Thoracic aorta (tissue), 2 donors: ENCODE measurements around the gene WNT6. TPM values are rescaled to one million over a fixed set of nuclear protein-coding genes. Genes with fewer than 3 reads are reported as not detected.

Experiments used
- ATAC-seq: fragments of 150-250 bp; one replicate; pipeline ENCODE4 v1.8.0; 2017; ENCODE audit warnings: low read depth; ENCODE audit not compliant: insufficient number of reproducible peaks, low FRiP score
- DNase-seq: peaks from one replicate; pipeline ENCODE4 v3.0.0-alpha.2; 2020; ENCODE audit warnings: low spot score
- H3K27ac ChIP-seq, 2 donors: fragments of 200-600 bp; sonication (generic); 1 replicate in 1 of 2; 2 replicates in 1 of 2; pipeline ENCODE4 v1.5.1; 2016; ENCODE audit warnings: mild to moderate bottlenecking in 2 of 2, moderate library complexity in 2 of 2
- H3K27me3 ChIP-seq: fragments of 200-600 bp; sonication (generic); replicated peaks from 2 replicates; pipeline ENCODE4 v1.6.0; 2016; ENCODE audit warnings: mild to moderate bottlenecking; ENCODE audit not compliant: insufficient read depth
- H3K36me3 ChIP-seq: fragments of 200-600 bp; sonication (generic); one replicate; pipeline ENCODE4 v1.5.1; 2016
- H3K4me1 ChIP-seq, 2 donors: fragments of 200-600 bp; sonication (generic); 1 replicate in 1 of 2; 2 replicates in 1 of 2; pipeline versions ENCODE4 v1.5.1 to v1.6.0; 2016; ENCODE audit warnings: low read depth in 2 of 2, mild to moderate bottlenecking in 1 of 2; ENCODE audit not compliant: control insufficient read depth in 1 of 2
- H3K4me3 ChIP-seq: fragments of 200-600 bp; sonication (generic); 2 replicates; pipeline ENCODE4 v1.5.1; 2016; ENCODE audit warnings: mild to moderate bottlenecking
- H3K9me3 ChIP-seq: fragments of 200-600 bp; sonication (generic); 2 replicates; pipeline ENCODE4 v1.5.1; 2016
- CTCF ChIP-seq: fragments of 200-600 bp; sonication (generic); IDR thresholded peaks from one replicate; pipeline ENCODE4 v1.5.1; 2019; ENCODE audit warnings: antibody characterized with exemption
- total RNA-seq, 2 donors: library from RNA; depleted of rRNA; stranded (reverse); fragments of >200 nt; gene quantifications; one replicate each; pipeline versions ENCODE4 v1.1.0 to v1.2.3, GENCODE V29; 2016

Gene WNT6
- total RNA-seq, 2 donors from 2014 or later = 0.27 to 2.5 TPM

GRCh38 chr2:218896501-218897393 is 37.1 kb downstream of the WNT6 start:
- peaks cover 15 to 37% of the 10 kb centered on the region in 2 donors for H3K4me1 ChIP-seq
- H3K27me3 ChIP-seq = peaks cover 28% of the 10 kb centered on the region
- peak overlapping the region; percentile 27 for H3K4me3 ChIP-seq
- H3K9me3 ChIP-seq = no peaks in the 10 kb centered on the region
- TF ChIP-seq CTCF = peak; percentile 8
- no peak overlapping the region for H3K27ac ChIP-seq
- ATAC-seq (no peak), DNase-seq (no peak)
- no peaks in the 10 kb centered on the region for H3K36me3 ChIP-seq

GRCh38 chr2:218897394-218898108 is 37.9 kb downstream of the WNT6 start:
- Histone ChIP-seq H3K27ac (no peak overlapping the region), H3K4me3 (peak overlapping the region; percentile 27), H3K27me3 (peaks cover 28% of the 10 kb centered on the region), H3K4me1 (peaks cover 15 to 36% of the 10 kb centered on the region in 2 donors), H3K9me3 (no peaks in the 10 kb centered on the region), H3K36me3 (no peaks in the 10 kb centered on the region)
- no peak for ATAC-seq
- TF ChIP-seq CTCF = no peak
- no peak for DNase-seq

GRCh38 chr2:218898109-218898878 is 38.7 kb downstream of the WNT6 start:
- no peak overlapping the region for H3K27ac ChIP-seq
- peak; percentile 46 for ATAC-seq
- H3K9me3 ChIP-seq = no peaks in the 10 kb centered on the region
- peak overlapping the region; percentile 49 for H3K4me3 ChIP-seq
- peaks cover 10 to 29% of the 10 kb centered on the region in 2 donors for H3K4me1 ChIP-seq
- peaks cover 28% of the 10 kb centered on the region for H3K27me3 ChIP-seq
- H3K36me3 ChIP-seq = no peaks in the 10 kb centered on the region
- DNase-seq = no peak
- TF ChIP-seq CTCF = peak; percentile 98

- H3K4me1 ChIP-seq = peaks cover 8 to 26% of the 10 kb centered on the region in 2 donors
- DNase-seq = no peak
- no peak overlapping the region for H3K4me3 ChIP-seq
- H3K9me3 ChIP-seq = no peaks in the 10 kb centered on the region
- ATAC-seq = no peak
- no peaks in the 10 kb centered on the region for H3K36me3 ChIP-seq
- H3K27ac ChIP-seq = no peak overlapping the region
- TF ChIP-seq CTCF = no peak
- peaks cover 28% of the 10 kb centered on the region for H3K27me3 ChIP-seq
These were observed 39.5 kb downstream of the WNT6 start for GRCh38 chr2:218899147-218899546.
